ENCODE results near the gene SH3RF2.

The SH3RF2 gene

DNA sequence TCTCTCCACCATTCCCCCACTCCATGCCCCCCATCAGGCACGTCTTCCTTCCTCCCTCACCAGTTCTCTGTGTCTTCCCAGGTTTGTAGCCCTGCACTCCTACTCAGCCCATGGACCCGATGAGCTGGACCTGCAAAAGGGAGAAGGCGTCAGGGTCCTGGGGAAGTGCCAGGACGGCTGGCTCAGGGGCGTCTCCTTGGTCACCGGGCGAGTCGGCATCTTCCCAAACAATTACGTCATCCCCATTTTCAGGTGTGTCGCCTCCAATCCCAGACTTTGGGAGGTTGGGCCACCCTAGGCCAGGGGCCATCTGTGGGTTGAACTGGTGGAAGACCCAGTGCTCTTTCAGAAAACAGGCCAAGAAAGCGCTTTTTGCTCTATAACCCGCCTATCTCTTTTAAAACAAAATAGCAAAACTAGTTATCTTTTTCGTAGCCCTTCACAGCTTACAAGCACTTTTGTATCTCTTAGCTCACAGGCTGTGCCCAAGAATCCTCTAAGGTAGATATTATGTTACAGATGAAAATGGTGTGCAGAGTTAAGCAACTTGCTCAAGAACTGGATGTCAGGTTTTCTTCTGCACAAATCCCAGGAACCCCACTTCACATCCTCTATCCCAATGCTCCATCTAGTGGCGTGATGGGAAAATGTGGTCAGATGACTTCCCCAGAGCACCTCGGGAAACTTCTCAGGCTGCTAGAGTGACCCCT, 112.8 kb downstream of the SH3RF2 start:
- FAIRE-seq: no peak

DNA sequence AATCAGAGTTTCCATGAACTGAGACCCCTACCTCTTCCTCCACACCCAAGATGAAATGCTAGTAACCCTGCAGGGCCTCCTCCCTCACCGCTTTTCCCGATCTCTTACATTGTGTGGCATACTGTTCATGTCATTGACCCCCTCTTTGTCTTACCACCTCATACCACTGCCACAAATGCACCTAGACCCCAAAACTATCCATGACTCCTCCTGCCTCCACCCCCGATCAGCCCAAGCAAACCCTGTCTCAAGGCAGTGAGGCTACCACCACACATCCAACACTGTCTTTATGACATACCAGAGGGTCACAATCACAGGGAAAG, 113.3 kb downstream of the SH3RF2 start:
- no peak for FAIRE-seq

DNA sequence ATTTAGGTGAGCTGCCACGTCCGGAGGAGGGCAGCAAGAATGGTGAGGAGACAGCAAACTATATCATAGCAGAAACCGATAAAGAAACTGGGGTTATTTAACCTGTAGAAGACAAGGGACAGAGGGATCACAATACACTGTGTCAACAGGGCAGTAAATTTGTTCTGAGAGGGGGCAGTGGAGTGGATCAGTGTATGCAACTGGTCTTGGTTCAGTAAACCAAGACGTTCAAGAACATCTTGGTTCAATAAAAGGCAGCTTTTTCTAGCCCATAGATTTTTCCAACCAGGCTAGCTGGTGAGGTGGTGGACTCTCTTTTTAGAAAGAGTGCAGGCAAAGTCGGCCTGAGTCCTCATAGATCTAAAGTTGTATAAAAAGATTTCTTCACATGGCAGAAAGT, 113.7 kb downstream of the SH3RF2 start:
- FAIRE-seq: no peak

DNA sequence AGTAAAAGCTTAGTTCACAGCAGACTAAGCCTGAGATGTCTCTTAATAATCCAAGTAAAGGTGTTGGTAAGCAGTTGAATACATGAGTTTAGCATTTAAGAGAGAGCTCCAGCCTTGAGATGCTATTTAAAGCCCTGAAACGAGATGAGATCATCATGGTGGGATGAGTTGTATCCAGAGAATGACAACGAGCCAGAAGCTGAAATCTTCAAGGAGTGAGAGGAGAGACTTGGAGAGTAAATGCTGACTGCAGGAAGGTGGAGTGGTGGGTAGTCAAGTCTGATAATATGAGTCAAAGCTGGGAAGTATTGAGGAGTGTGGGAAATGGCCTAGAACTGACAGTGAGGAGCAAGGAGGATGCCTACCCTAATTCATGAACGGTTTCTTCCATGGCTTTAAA, 115.3 kb downstream of the SH3RF2 start:
- no peak for FAIRE-seq

DNA sequence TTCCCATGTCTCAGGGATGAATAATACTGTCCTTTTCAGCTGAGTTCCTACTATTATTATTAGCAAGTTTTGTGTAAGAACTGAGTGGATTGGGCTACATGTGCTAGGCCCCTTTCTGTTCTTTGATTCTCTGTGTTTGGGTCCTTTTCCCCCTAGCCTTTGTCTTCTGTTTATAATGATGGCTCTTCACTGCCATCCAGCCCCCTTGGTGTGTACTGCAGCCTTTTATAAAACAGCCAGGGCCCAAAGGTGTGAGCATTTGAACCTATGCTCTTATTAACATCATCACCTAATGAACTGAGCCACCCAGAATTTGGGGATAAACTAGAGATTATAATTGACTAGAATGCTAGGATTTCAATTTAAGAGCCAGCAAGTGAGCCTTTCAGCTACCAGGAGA, 116.4 kb downstream of the SH3RF2 start:
- no peak for FAIRE-seq

DNA sequence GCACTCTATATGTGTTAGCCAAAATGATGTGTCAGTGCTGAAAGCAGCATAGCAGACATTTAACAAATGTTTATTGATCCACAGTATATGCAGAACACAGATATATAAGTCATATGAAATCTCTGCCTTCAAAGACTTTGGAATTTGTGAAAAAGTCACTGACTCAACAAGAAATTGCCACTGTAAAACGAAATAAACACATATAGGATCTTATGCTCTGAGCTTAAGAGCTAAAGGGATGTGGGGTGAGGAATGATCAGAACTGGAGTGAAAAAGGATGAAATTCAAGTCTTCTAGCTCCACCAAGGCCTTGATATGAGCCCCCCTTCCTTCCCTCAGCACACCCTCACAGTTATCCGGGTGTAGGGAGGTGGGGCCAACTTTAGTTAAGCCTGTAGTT, 119.1 kb downstream of the SH3RF2 start:
- no peak for FAIRE-seq

DNA sequence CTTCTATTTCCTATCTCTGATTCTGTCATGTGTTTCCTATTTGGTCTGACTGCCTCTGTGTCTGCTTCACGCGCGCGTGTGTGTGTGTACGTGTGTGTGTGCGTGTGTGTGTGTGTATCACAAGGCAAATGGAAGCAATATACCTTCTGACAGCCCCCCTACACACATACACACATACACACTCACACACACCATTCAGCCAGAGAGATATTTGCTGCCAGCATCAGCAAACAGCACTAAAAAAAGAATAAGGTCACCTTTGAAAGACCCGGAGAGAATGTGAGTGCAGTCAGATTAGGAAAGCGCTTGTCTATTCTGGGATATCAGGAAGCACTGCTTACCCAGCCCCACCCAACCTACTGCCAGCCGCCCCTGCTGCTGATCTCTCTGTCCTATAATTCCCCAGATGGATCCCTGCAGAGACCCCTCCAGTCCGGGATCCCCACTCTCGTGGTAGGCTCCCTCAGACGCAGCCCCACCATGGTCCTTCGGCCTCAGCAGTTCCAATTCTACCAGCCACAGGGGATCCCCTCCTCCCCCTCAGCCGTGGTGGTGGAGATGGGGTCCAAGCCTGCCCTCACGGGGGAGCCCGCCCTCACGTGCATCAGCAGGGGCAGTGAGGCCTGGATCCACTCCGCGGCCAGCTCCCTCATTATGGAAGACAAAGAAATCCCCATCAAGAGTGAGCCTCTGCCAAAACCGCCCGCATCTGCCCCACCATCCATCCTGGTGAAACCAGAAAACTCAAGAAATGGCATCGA, 123.3 kb downstream of the SH3RF2 start:
- FAIRE-seq: no peak

DNA sequence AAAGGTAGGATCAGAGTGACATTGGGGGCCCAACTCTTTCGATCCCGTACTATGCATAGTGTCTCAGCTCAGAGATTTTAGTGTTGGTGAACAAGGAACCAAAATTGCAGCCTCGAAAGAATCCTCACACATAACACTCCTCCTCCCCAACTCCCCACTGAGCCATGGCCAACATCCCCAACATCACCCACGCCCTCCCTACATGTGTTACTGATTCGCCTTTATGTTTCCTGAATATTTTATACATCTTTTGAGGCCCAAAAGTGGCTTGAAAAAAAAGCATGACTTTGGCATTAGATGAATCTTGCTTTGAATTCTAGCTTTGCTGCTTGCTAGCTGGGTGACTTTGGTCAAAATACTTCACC, 123.8 kb downstream of the SH3RF2 start:
- no peak for FAIRE-seq

DNA sequence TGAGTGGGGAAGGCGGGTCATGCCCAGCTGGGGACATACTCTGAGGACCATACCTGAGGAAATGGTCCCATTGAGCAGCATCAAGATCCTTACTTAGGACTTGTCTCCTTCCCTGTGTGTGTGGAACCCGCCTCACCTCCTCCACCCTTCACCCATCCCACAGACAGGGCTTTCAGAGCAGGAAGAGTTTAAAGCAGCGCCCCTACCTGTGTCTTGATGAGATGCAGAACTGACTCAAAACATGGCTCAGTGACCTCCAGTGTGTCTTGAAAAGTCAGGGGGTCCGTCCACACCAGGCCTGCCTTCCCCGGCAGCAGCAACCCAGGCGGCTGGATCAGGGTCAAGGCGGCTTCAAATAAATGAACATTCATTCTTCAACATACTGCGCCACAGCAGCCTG, 130.6 kb downstream of the SH3RF2 start:
- no peak for FAIRE-seq

DNA sequence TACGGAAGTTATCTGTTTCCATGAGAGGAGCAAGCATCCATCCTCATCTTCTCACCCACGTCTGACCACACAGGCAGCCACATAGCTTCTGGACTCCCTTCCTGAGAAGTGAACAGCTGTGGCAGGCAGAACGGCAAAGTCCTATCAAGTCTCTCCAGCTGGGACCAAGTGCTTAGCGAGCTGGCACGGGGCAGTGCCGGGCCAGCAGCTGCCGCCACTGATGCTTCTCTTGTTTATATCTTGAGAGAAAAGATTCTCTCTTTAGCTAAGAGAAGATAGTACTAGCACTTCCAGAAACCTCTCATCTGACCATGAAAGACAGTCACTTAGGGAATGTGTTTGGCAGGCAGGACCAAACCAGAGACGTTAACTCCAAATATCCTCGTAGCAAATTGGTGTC, 131.8 kb downstream of the SH3RF2 start:
- FAIRE-seq: no peak

DNA sequence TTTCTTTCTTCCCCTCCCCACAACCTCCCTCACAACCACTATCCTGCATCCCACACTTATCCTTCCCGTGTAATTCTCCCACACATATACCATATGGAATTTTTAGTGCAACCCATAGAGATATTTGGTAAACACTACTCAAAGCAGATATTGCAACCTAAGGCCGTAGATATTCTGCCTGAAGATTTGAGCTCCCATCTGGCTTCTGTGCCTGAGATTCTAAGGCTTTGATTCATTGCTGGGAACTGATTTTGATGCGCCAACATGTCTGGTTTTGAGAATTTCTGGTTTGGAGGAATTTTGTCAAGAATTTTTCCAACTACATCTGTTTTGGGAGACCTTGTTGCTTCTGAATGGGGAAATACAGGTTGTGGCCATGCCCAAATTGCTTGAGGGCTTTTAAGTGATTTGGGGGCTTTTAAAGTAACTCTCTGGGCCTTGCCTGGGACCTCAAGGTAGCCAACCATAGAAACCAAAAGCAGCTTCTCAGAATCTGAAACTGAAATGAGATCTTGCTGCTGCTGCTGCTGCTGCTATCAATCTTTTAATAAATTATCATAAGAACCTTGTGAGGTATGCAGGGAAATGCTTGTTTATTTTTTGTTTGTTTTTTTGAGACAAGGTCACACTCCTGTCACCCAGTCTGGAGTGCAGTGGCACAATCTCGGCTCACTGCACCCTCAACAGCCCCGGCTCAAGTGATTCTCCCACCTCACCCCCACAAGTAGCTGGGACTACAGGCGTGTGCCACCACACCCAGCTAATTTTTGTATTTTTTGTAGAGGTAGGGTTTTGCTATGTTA, 132.8 kb downstream of the SH3RF2 start:
- no peak for FAIRE-seq

DNA sequence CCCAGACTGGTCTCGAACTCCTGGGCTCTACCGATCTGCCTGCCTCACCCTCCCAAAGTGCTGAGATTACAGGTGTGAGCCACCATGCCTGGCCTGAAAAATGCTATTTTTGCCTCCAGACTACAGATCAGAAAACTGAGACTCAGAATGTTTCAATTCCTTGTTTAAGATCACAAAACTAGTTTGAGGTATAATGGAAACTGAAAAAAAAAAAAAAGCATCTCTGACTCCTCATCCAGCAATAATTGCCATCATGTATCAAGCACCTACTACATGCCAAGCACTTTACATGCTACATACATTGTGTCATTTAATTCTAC, 133.4 kb downstream of the SH3RF2 start:
- FAIRE-seq: no peak

DNA sequence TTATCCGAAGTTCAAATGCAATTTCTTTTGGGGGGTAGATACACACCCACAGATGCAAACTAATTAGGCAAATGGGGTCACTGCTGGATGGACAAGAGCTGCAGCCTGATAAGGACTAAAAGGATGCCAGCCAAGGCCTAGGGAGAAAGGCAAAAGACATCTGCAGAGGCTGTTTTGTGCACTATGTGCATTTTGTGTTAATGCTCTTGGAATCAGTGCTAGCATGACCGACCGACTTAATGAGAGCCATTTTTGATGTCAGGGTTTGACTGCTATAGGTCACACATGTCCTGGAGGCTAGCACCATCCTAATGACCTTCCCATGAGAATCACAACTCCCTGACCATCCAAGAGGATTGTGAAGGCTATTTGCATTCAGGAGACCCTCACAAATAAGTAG, 134.4 kb downstream of the SH3RF2 start:
- no peak for FAIRE-seq

DNA sequence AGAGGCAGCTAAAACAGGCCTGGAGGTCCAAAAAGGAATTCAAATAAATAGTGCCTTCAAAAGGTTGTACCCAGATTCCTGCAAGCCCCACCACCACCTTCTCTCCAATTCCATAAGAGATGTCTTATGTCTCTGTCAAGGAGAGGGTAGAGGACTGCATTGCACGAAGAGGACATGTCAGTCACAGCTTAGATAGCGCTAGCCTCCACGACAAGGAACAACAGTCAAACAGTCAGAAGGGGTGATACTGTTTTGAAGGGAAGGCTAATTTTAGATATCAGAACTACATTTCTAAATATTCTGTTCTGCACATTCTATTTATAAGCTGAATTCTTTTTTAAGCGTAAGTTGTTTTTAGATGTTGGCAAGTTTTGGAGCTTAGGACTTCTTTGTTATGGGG, 134.8 kb downstream of the SH3RF2 start:
- FAIRE-seq: no peak

DNA sequence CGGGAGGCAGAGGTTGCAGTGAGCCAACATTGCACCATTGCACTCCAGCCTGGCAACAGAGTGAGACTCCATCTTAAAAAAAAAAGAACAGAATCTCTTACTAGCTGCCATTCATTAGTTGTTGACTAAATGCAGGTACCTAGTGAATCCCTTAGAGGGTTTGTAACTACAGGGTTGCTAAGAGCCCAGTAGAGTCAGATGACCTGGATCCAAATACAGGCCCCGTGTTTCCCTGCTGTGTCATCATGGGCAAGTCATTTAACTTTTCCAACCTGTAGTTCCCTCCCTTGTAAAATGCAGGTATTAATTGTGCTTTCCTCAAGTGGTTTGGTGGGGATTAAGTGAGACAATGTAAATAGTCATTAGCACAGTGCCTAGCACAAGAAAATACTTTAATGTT, 136.2 kb downstream of the SH3RF2 start:
- FAIRE-seq: no peak

DNA sequence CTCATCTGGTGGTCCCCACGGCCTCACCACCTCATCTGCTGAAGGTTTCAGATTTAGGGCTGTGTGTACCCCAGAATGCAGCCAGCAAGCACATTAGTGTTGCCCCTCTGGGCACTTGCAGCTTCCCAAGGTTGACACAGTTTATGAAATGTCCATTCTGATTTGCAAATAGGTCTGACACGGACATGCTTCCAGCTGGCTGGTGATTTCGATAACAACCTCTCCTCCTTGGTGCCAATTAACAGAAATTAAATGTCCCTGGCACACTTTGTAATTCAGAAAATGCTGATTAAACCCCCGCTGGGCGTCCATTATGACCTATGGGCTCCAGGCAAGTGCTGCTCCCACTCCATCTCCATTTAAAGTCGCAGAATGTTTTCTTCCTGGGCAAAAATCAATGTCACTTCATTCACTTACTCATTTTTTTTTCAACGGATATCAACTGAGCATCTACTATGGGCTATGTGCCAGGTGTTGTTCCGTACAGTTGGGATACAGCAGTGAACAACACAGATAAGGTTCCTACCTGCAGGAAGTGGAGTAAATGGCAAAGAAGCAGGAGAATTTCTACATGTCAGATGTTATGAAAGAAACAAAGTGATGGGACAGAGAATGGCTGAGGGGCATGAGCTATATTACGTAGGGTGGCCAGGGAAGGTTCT, 137.0 kb downstream of the SH3RF2 start:
- FAIRE-seq: no peak

DNA sequence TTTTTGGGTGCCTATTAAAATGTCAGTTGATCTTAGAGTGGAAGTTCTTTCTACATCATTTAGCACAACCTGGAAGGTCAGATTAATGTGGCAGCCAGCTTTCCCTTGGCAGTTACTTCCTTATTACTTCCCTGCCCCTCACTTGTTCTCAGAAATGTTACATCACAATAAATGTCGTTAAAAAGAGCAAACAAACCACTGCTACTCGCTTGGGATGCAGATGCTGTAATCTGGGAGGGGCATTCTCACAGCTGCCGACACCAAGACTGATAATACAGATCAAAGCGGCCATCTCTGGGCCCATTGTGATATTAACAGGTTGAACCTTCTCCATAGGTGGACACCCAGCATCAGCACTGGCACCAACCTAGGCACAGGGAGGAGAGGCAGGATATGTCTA, 139.7 kb downstream of the SH3RF2 start:
- FAIRE-seq: no peak

DNA sequence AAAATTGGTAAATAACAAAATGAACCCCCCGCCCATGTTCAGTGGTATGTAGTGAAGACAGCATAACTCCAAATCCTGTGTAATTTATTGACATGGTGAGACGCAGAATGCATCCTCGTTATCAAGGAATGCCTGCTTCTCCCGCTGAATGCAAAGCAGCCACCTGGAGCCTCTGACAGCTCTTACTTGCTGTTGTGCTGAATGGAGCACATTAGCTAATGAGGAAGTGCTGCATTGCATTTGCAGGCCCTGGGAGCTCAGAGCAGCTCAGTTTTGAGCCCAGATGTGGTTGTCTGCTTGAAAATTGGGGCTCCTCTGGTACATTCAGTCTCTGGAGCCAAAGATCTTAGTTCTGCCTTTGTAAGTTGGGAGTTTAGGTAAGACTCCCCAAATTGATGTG, 140.1 kb downstream of the SH3RF2 start:
- FAIRE-seq: no peak

DNA sequence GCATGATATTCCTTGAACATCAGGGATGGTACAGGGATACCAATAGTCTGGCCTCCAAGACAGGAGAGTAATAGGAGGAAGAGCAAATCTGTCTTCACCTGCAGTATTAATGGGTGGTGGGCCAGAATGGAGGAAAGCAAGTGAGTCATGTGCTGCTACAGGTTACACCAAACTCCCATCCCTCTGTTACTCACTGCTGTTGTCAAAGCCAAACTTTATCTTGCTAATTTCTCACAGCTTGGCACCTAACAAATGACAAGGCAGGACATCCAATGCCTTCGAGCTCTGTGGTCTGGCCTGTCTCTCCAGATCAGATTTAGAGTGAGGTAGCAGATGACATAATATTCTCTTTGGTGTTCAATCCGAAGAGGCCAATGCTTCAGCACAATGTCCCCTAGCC, 142.2 kb downstream of the SH3RF2 start:
- no peak for FAIRE-seq

DNA sequence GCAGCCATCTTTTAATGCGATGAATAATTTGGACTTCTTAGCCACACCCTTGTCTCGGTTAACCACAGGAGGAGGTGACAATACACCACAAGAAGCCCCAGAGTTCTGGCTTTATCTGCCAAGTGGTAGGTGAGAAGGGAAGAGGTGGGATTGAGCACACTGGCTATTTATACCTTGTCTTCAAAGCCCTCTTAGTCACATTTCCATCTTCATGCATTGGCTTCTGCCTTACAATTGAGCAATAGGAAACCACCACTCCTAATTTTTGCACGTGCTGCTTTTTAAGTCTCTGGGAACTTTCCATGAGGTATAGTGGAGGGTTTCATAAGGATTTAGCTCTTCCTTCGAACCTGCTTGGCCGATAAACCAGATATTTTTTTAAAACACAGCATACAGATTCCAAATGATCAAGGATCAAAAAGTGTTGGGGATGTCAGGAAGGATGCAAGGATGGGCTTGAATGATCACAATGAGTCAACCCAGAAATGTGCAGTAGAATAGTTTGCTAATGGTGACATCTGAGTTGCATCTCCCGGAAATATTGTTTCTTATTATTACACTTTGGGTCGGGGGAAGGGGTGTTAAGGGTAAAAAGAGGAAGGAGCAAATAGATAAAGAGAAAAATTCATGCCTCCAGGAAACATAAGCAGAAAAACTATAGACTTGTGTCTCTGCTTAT, 143.5 kb downstream of the SH3RF2 start:
- FAIRE-seq: no peak

DNA sequence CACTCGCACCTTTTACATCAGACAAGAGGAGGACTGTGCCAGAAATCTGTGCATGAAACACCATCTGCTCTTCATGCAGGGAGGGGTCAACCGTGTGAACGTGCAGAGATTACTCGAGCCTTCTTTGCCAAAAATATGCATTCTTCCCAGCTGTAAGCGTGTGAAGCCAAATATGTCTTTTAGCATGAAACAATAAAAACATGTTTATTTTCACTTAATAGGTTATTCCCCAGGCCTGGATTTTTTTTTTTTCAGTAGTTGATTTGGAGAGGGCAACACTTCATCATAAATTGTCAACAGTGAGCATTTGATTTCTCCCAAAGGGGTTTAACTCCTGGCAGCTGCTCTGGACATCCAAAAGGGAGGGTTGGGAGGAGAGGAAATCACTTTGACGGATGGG, 145.2 kb downstream of the SH3RF2 start:
- FAIRE-seq: no peak

DNA sequence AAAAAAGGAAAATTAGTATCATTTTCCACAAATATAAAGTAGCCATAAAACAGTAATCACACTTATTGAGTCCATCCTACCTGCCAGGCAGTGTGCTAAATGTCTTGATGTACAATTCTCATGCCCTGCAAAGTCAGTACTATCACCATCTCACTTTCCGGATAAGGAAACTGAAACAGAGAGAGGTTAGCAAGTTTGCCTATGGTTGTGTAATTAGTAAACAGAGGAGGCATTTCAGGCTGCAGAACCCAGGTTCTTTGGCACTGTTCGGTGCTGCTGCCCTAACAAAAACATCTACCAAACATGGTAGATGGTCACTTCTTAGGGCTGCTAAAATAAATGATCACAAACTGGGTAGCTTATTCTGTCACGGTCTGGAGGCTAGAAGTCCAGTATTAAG, 146.4 kb downstream of the SH3RF2 start:
- FAIRE-seq: no peak

DNA sequence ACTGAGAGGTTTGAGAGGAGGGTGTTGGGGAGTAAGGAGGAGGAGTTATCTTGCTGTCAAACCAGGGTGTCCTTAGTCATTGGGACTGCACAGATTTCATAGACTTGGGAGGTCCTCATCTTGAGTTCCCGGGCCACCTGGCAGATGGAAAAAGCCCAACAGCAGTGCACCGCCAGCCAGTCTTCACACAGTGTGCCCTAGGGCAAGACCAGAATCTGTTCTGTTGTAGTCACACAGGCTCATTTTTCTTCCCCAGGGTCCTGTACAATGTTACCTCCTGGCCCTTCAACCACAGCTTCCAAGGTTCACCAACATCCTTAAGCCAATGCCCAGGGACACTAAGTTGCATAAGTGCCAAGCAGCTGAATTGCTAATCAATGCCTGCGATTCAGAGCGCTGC, 148.0 kb downstream of the SH3RF2 start:
- no peak for FAIRE-seq
